GM12874 (cell line): ENCODE results near the gene BNIP3.

Experiments used
- TF ChIP-seq, protein P1 (sequence below): IDR thresholded peaks from 2 replicates; pipeline ENCODE4 v1.5.1; 2011; ENCODE audit warnings: low read depth, mild to moderate bottlenecking, control low read depth, low read length, moderate library complexity; ENCODE audit not compliant: insufficient read depth

BNIP3 gene

DNA sequence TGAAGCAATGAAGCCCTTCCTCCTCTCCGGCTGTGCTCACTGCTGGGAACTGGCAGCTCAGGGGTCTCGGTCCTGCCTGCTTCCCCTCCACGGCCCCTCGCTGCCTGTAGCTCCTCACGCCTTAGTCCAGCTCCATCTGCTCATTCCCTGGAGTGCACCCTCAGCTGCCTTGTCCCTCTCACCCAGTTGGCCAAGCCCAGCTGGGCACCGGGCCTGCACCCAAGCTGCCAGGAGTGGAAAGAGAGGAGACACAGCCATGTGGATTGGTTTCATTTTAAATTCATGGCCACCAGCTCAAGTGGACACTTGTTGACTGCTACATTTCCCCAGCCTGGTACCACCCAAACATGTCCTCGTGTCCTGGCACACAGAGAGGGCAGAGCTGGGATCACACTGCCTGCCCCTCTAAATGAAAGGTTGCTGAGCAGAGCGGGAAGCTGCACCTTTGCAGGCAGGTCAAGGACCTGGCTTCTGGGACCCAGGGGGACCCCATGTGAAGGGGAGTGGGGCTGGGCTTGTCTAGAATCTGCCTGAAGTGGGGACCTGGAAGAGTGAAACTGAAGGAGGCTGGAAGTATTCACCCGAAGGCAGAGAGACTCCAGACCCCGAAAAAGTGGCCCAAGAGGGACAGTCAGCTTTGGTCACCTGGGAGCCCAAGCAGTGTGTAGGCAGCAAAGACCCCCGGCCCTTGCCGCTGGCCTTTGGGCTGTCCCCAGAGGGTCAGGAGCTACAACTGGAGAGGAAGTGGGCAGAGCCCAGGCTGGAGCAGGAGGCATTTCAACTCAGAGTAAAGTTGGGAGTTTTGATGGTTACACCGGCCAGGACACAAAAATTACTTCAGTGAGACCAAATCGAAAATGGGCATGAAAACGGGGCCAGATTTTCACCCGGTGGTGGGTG is 15.0 kb upstream of the BNIP3 start:
- TF ChIP-seq, protein P1, sequence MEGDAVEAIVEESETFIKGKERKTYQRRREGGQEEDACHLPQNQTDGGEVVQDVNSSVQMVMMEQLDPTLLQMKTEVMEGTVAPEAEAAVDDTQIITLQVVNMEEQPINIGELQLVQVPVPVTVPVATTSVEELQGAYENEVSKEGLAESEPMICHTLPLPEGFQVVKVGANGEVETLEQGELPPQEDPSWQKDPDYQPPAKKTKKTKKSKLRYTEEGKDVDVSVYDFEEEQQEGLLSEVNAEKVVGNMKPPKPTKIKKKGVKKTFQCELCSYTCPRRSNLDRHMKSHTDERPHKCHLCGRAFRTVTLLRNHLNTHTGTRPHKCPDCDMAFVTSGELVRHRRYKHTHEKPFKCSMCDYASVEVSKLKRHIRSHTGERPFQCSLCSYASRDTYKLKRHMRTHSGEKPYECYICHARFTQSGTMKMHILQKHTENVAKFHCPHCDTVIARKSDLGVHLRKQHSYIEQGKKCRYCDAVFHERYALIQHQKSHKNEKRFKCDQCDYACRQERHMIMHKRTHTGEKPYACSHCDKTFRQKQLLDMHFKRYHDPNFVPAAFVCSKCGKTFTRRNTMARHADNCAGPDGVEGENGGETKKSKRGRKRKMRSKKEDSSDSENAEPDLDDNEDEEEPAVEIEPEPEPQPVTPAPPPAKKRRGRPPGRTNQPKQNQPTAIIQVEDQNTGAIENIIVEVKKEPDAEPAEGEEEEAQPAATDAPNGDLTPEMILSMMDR = no peak

DNA sequence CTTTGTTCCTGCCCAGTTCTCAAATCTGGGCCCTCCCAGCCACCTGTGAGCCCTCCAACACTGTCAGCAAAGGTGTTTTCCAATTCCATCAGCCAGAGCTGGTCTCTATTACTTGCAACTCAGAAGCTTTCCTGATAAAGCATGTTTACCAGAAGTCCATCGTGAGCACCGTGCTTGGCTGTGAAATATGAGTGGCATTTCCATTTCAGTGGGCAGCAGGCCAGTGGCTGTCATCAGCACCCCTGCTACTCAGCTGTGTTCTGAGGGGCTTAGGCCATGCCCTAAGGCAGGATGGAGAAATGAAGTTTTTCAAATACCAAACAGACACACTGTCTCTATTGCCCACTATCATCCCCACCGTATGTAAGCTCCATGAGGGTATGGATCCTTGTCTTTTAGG is 12.7 kb upstream of the BNIP3 start:
- TF ChIP-seq, protein P1 = no peak

DNA sequence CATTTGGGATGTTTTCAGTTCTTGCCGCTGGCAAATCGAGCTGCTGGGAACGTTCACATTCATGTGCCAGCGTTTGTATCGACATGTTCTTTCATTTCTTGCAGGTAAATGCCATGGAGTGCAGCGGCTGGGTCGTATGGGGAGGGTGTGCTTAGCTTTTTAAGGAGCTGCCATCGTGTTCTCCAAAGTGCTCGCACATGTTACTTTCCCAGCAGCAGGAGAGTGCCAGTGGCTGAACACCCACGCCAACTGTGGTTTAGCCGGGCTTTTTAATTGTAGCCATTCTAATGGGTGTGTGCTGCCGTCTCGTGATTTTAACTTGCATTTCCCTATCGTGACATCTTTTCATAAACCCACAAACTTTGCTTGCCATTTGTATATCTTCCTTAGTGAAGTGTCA is 11.6 kb upstream of the BNIP3 start:
- TF ChIP-seq, protein P1 = no peak

DNA sequence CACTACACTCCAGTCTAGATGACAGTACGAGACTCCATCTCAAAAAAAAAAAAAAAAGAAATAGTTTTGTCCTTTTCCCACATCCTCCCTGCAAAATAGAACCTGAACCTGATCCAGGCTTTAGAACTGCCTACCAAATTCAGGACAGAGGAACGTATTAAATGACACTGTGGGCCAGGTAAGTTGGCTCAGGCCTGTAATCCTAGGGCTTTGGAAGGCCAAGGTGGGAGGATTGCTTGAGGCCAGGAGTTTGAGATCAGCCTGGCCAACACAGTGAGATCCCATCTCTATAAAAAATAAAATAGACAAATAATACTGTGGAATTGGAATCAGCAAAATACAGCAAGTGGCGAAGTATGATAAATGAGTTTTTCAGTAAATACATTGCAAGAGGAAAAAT is 10.0 kb upstream of the BNIP3 start:
- TF ChIP-seq, protein P1 = no peak

DNA sequence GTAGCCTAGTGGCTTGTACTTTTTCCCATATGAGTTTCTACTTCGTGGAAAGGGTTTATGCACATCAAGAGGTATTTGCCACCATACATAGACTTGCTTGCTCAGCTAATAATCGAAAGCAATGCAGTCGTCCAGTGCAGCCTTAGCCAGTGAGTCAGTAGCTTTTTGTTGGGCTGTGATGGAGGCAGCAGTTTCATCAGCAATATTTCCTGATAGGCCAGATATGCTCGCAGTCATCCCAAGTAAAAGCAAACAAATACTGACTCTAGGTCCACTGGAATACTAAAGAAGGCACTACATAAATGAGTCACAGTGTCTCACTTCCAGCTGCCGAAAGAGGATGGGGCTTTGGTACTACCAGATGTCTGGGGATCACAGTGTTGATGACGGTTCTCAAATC is 2.1 kb upstream of the BNIP3 start:
- TF ChIP-seq, protein P1 = no peak

DNA sequence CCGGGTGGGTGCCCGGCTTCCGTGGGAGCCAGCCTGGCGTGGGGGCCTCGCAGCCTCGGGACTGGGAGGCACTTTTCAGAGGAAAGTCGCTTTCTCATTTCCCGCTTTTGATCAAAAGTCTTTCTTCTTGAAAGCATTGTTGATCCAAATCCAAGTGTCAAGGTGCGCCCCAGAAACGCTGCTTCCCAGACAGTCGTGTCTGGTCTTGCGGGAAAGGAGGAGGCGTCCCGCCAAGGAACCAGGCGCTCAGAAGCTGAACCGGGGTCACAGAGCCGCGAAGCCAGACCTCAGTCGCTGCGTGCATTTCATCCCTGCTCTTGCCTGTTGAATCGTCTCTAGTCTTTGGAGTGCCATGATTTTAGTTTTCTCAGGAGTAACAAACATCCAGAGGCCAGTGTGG is 1.1 kb upstream of the BNIP3 start:
- TF ChIP-seq, protein P1 = no peak

DNA sequence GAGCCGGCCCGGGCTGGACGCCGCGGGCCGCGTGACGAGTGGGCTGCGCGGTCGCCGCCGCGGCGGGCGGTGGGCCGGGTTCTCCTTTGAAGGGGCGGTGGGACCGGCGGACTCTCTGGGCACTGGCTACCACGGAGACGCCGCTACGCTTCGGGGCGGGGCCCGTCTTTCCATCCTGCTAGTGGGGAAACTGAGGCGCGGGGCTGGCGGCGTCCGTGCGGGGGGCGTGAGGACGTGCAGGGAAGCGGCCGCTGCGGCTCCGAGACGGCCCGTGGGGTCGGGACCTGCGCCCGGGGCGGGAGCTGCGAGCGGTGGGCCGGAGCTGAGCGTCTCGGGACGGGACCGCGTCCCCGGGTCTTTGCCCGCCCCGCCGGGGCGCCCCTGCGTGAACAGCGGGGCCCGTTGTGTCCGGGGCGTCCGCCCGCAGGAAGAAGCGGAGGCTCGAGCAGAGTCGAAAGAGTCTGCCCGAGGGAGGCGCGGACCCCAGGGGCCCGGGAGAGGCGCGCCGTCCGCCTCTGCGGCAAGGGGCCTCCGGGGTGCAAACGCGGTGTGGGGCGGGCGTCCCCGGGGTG is 548 bp upstream of the BNIP3 start:
- TF ChIP-seq, protein P1 = no peak
